ENCODE data around the gene IPCEF1.

- peak; percentile 8 for TF ChIP-seq MAX (IDR thresholded peaks at IDR 0.05)
- no peak for TF ChIP-seq CTCF (IDR thresholded peaks at IDR 0.05; ENCODE audit: low read depth, low read length, missing input control)
- TF ChIP-seq YY1 (IDR thresholded peaks at IDR 0.05): no peak
- no peak for TF ChIP-seq TAF1 (conservative IDR thresholded peaks at IDR 0.05)
- no peak for TF ChIP-seq GABPA (IDR thresholded peaks at IDR 0.05 in 1 of 2, conservative IDR thresholded peaks at IDR 0.05 in 1 of 2)
- no peak for TF ChIP-seq REST (IDR thresholded peaks at IDR 0.05)
- no peak for TF ChIP-seq FOXA1 (IDR thresholded peaks at IDR 0.05)
- no peak for TF ChIP-seq RXRA (IDR thresholded peaks at IDR 0.05)
- TF ChIP-seq JUND (IDR thresholded peaks at IDR 0.05): no peak
- TF ChIP-seq ZBTB33 (IDR thresholded peaks at IDR 0.05): no peak
- no peak for TF ChIP-seq RAD21 (IDR thresholded peaks at IDR 0.05)
Observed at GRCh38 chr6:154157082-154157481, 199.5 kb downstream of the IPCEF1 start.

Data from liver (tissue), 3 donors.